GM10248 (cell line): ENCODE results near the gene MYO10.
"Not testable (repeated sequence)": the region's sequence is repeated elsewhere in the genome, so short reads cannot be mapped to it uniquely, and the experiment has no call there.

Experiments
- CTCF ChIA-PET: fragments of 300-600 bp; sonication (Branson Sonifier 250); formaldehyde crosslinking; extraction: SDS; loops from one replicate; lab custom pipeline; 2021; ENCODE audit warnings: antibody characterized with exemption; lab: Yijun Ruan, JAX
- POLR2A ChIA-PET: fragments of 350-650 bp; sonication (Branson Sonifier 250); formaldehyde crosslinking; extraction: SDS; loops from one replicate; lab custom pipeline; 2020; ENCODE audit warnings: antibody characterized with exemption; lab: Yijun Ruan, JAX
- DNase-seq: peaks from one replicate; pipeline ENCODE4 v3.0.0; 2012; ENCODE audit errors: extremely low spot score
- TF ChIP-seq, protein P1 (sequence below): IDR thresholded peaks from 2 replicates; pipeline ENCODE4 v1.5.1; 2012; ENCODE audit warnings: mild to moderate bottlenecking, low read depth; ENCODE audit errors: extremely low read depth, missing control alignments, control extremely low read depth

The MYO10 gene

DNA sequence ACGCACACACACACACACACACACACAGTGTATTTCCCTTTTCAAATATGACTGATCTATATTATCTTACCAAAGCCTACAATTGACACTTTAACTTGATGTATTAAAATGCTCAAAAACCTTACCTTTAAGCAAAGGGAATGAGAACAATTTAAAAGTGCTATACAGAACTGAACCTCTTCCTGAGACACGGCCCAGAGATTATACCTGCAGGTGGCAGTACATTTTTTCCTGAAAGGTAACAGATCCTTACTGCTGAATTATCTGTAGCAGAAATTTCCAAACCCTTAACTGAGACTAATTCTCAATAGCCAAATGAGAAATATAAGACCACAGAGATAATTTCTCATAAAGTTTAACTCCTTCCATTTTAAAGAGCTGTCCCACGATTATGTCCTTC lies 91.1 kb downstream of the MYO10 start:
- ChIA-PET POLR2A (no interaction called here), CTCF (no interaction called here)
- DNase-seq = no peak
- TF ChIP-seq, protein P1, sequence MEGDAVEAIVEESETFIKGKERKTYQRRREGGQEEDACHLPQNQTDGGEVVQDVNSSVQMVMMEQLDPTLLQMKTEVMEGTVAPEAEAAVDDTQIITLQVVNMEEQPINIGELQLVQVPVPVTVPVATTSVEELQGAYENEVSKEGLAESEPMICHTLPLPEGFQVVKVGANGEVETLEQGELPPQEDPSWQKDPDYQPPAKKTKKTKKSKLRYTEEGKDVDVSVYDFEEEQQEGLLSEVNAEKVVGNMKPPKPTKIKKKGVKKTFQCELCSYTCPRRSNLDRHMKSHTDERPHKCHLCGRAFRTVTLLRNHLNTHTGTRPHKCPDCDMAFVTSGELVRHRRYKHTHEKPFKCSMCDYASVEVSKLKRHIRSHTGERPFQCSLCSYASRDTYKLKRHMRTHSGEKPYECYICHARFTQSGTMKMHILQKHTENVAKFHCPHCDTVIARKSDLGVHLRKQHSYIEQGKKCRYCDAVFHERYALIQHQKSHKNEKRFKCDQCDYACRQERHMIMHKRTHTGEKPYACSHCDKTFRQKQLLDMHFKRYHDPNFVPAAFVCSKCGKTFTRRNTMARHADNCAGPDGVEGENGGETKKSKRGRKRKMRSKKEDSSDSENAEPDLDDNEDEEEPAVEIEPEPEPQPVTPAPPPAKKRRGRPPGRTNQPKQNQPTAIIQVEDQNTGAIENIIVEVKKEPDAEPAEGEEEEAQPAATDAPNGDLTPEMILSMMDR = no peak

DNA sequence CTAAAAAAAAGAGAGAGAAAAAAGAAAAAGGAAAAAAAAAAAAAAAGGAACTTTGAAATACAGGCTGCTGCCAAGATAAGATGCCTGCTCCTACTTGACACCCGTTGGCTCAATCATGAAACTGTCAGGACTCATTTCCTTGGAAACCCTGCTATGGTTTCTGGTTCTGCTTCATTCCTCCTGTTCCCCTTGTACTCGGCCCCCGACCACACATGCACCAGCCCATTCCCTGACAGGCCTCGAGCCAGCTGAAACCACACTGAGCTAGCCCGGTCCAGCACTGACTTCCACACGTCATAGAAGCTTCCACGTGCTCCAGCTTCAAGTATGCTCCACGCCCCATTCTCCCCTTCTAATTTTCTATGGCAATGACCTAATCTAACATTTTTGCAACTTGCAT lies 93.2 kb downstream of the MYO10 start:
- ChIA-PET POLR2A (no interaction called here), CTCF (no interaction called here)
- TF ChIP-seq, protein P1 = no peak
- no peak for DNase-seq

DNA sequence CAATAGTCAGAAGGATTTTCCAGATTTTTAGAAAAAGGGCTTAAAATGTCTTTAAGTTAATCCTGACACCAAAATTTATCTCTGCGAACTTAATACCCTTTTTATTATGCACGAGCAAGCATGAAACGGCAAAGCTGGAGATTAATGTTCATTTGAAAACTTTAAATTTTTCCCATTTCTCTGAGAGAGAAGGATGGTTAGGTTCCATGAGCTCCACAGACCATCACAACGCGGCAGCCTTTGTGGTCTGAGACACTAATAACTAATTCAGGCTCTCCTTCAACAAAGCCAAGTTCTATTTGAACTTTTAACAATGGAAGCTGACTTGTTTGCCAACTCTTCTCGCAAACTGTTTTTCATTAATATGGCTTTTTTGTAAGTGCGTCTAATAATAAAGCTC lies 94.7 kb downstream of the MYO10 start:
- ChIA-PET CTCF (no interaction called here), POLR2A (no interaction called here)
- TF ChIP-seq, protein P1 = no peak
- no peak for DNase-seq

DNA sequence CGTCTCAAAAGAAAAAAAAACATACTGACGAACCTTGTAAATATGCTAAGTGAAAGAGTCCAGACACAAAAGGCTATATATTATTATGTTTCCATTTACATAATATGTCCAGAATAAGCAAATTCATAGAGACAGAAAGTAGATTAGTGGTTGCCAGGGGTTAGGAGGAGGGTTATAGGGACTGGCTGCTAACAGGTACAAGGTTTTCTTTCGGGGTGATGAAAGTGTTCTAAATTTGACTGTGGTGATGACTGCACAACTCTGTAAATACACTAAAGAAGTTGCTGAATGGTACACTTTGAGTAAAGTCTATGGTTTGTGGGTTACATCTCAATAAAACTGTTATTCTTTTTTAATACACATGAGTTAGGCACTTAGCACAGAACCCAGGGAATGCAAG lies 98.8 kb downstream of the MYO10 start:
- TF ChIP-seq, protein P1 = no peak
- ChIA-PET POLR2A (no interaction called here), CTCF (no interaction called here)
- no peak for DNase-seq

DNA sequence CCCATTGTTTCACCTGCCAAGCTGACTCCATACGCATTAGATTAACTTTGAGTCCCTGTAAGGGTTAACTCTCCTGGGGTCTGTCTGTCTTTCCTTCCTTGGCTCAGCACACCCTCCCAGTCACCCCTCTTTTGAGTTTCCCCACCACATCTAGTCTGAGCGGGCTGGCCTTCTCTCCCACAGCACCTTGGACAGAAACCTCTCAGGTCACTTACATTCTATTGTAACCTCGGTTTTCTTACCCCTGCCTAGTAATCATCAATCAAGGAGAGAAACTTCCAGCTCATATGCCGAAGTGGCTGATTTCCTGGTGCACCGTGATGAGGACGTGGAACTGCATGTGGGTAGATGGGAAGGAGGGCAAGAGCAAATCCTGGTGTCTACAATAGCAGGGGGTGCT lies 102.1 kb downstream of the MYO10 start:
- POLR2A ChIA-PET = no interaction called here
- TF ChIP-seq, protein P1 = no peak
- no peak for DNase-seq
- CTCF ChIA-PET = no interaction called here

DNA sequence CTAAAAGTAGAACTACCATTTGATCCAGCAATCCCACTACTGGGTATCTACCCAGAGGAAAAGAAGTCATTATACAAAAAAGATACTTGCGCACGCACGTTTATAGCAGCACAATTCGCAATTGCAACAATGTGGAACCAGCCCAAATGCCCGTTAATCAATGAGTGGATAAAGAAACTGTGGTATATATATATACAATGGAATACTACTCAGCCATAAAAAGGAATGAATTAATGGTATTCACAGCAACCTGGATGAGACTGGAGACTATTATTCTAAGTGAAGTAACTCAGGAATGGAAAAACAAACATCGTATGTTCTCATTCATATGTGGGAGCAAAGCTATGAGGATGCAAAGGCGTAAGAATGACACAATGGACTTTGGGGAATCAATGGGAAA lies 104.8 kb downstream of the MYO10 start:
- DNase-seq, CTCF ChIA-PET, POLR2A ChIA-PET: not testable (repeated sequence)

DNA sequence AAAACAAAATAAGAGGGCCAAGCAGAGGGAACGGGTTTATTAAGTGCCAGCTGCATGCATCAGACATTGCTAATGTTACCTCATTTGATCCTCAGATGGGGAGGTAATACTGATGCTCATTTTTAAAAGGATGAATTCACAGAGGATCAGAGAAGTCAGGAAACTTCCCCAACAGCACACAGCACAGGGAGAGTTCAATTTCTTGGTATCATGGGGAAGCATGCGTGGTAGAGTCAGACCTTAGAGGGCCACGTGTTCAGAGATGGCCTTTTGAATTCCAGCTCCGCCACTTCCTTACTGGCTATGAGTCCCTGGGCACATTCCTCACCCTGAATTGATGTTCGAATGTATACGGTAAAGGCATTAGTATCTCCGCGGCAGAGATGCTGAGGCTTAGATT lies 108.3 kb downstream of the MYO10 start:
- DNase-seq = no peak
- POLR2A ChIA-PET = no interaction called here
- CTCF ChIA-PET = no interaction called here
- TF ChIP-seq, protein P1 = no peak
